Measurements from ENCODE around the gene NAGPA.
A peak's percentile ranks its signal among the peaks of the same experiment; 100 is the strongest.

The NAGPA gene

DNA sequence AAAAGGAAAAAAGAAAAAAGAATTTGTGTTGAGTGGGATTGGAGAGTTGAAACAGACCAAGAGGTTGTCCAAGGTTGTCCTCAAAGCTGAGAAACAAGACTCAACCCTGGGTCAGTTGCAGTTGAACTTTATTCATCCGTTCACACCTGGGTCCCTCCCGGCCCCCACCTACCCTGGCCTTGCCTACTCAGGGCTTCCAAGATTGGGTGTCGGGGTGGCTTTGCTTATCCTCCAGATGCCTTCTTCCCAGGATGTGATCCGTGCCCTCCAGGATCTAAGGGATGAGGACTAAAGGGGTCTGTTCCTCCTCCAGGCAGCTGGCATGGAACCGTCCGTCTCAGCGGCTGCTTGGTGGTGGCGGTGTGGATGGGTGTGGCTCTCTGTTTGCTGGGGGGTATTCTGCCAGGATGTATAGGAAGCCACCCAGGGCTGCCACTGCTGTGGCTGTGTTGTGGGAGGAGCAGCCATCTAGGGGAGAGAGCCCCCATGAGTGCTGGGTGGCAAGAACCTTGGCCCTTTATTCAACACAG is 10.3 kb upstream of the NAGPA start:
- Mint-ChIP-seq H3K4me1 (peaks cover 10% of the 10 kb centered on the region), H3K9me3 (peaks cover 6% of the 10 kb centered on the region), H3K36me3 (peaks cover 16% of the 10 kb centered on the region)

DNA sequence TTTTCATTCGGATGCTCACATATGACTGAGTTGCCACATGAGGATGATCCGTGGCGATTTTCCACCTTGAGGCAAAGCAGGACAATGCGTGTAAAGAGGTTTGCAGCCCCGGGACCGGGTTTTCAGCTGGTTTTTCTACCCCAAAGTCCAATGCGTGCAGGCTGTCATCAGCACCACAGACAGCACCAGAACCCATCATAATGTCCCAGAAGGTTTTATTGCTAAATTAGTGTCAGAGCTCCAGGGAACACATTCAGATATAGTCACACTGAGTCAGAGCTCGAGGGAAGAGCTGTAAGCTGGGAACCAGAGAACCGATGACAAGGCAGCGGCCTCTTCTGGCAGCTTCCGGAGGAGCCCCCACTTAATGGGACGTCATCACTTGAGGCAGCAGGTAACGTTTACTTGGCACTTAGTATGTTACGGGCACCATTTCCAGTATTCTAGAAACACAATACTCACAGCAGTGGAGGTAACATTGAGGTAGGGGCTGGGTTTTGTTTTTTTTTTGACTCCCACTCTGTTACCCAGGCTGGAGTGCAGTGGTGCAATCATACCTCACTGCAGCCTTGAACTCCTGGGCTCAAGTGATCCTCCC is 8.9 kb upstream of the NAGPA start:
- peaks cover 50% of the 10 kb centered on the region for H3K27me3 Mint-ChIP-seq
- H3K9me3 Mint-ChIP-seq: no peaks in the 10 kb centered on the region
- H3K27ac Mint-ChIP-seq: no peak overlapping the region
- peaks cover 10% of the 10 kb centered on the region for H3K36me3 Mint-ChIP-seq
- no peak overlapping the region for H3K4me3 Mint-ChIP-seq
- H3K4me1 Mint-ChIP-seq: peaks cover 10% of the 10 kb centered on the region
- no peak for ATAC-seq

More for the DNA sequence above, 10.3 kb upstream of the NAGPA start:
- Mint-ChIP-seq H3K27ac (no peak overlapping the region), H3K4me3 (no peak overlapping the region), H3K27me3 (peaks cover 63% of the 10 kb centered on the region)
- ATAC-seq: no peak

DNA sequence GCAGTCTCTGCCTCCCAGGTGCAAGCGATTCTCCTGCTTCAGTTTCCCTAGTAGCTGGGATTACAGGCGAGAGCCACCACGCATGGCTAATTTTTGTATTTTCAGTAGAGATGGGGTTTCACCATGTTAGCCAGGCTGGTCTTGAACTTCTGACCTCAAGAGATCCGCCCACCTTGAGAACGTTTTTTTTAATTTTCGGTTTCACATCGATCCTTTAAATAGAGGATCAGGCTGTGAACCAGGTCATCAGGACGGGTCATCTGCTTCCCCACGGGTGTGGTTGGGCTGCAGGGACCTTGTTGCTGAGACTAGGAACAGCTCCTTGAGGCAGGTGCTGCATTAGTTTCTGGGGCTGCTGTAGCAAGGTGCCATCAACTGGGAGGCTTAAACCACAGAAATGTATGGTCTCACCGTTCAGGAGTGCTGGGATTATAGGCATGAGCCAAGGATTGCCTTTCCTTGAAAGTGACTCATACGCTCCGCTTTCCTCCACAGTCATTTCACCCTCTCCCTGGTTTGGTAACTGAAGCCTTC is 7.9 kb upstream of the NAGPA start:
- ATAC-seq: peak; percentile 63
- Mint-ChIP-seq H3K27ac (no peak overlapping the region), H3K9me3 (no peaks in the 10 kb centered on the region), H3K4me1 (peaks cover 12% of the 10 kb centered on the region), H3K27me3 (peaks cover 39% of the 10 kb centered on the region), H3K4me3 (no peak overlapping the region), H3K36me3 (peaks cover 4% of the 10 kb centered on the region)

DNA sequence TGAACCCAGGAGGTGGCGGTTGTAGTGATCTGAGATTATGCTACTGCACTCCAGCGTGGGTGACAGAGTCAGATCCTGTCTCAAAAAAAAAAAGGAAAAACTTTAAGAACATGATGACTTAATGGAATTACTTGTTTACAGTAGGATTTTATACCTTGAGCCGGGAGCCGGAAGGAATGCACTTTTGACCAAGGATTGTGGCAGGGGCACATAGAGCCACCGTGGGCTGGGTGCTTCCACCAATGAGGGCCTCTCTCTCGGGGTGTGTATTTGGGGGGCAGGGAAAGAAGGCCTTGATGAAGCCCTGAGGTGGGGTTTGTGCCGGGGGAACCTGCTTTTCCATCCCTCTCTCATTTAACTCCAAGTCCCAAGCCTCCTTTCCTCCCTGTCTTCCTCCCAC is 6.7 kb upstream of the NAGPA start:
- H3K36me3 Mint-ChIP-seq: no peaks in the 10 kb centered on the region
- ATAC-seq: no peak
- H3K27me3 Mint-ChIP-seq: peaks cover 27% of the 10 kb centered on the region
- H3K9me3 Mint-ChIP-seq: no peaks in the 10 kb centered on the region
- H3K4me3 Mint-ChIP-seq: no peak overlapping the region
- peaks cover 15% of the 10 kb centered on the region for H3K4me1 Mint-ChIP-seq
- no peak overlapping the region for H3K27ac Mint-ChIP-seq

DNA sequence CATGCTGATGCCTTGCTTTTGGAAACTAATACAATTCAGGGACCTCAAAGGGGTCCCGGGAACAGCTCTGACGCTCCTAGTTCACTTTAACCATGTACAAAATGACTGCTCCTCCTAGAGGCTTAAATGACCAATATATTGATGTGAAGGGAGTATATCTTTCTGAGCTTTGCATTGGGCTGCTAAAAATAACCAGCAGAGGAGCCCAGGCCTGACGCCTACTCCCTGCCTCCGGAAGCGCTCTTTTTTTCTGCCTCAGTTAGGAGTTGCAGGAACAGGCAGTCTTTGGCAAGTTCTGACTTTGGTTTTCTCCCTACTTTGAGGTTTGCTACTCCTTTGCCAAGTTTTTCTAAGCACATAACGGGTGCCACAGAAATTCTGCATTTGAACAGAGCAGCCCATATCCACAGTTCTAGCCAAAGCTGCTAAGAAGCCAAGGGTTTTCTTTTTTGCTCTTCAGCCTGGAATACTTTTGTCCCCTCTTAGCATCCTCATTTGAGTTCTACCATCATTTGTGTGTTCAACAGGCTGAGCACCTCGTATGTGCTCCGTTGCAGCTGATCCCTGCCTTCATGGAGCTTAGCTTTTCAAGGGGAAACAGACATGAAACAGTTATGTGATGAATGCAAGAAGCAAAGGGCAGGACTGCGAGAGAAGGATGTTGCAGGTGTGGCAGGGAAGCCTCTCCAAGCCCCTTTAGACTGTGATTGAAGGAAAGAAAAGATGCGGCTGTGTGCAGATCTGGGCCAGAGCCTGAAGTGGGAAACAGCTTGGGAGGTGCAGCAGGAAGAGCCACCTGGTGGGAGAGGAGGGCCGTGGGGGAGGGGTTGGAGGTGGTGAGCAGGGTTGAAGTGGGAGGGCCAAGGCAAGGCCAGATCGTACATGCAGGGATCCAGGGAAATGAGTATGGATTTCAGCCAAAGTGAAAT is 2.8 kb upstream of the NAGPA start:
- Mint-ChIP-seq H3K4me3 (no peak overlapping the region), H3K27ac (no peak overlapping the region), H3K27me3 (peaks cover 12% of the 10 kb centered on the region), H3K9me3 (no peaks in the 10 kb centered on the region), H3K36me3 (peaks cover 3% of the 10 kb centered on the region), H3K4me1 (peaks cover 39% of the 10 kb centered on the region)
- no peak for ATAC-seq

DNA sequence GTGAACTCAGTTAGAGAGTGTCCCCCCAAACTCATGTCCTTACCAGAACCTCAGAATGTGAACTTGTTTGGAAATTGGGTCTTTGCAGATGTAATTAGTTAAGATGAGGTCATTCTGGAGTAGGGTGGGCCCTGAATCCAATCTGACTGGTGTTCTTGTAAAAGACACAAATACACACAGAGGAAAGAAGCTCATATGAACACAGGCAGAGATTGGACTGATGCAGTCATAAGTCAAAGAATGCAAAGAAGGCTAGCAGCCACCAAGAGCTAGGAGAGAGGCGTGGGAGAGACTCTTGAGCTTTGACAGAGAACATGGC is 2.1 kb upstream of the NAGPA start:
- ATAC-seq: no peak
- Mint-ChIP-seq H3K36me3 (peaks cover 7% of the 10 kb centered on the region), H3K4me3 (no peak overlapping the region), H3K4me1 (peaks cover 34% of the 10 kb centered on the region), H3K27ac (no peak overlapping the region), H3K9me3 (no peaks in the 10 kb centered on the region), H3K27me3 (peaks cover 5% of the 10 kb centered on the region)

DNA sequence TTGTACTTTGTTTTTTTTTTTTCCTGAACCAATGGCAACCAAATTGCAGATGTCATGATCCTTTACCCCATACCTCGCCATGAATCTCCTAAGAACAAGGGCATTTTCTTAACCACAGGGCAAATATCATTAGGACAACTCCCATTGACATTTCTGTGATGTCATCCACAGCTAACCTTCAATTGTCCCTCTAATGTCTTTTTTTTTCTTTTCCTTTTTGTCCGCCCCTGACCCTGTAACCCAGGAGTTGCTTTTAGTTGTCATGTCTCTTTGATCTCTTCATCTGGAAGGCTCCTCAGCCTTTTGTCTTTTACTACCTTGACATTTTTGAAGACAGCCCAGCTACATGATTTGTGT is 410 bp upstream of the NAGPA start:
- H3K27me3 Mint-ChIP-seq: no peaks in the 10 kb centered on the region
- no peaks in the 10 kb centered on the region for H3K9me3 Mint-ChIP-seq
- peak overlapping the region; percentile 82 for H3K27ac Mint-ChIP-seq
- peak overlapping the region; percentile 75 for H3K4me3 Mint-ChIP-seq
- ATAC-seq: no peak
- H3K4me1 Mint-ChIP-seq: peaks cover 34% of the 10 kb centered on the region
- peaks cover 10% of the 10 kb centered on the region for H3K36me3 Mint-ChIP-seq

DNA sequence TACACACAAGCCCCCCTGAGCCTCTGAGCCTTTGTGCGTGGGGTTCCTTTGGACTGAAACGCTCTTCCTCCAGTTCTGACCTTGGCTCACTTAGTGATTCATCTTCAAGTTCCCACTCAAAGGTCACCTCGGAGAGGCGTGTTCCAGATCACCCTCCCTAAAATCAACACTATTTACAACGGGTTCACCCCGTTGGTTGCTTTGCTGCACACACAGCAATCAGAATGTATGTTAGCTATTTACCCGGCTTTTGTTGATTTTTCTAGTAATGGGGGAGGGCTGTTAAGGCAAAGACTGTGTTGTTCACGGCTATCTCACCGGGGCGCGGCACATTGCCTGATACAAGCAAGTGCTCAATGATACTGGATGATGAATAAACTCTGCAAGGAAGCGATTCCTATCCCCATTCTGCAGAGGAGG is 977 bp downstream of the NAGPA start:
- H3K9me3 Mint-ChIP-seq: no peaks in the 10 kb centered on the region
- no peak for ATAC-seq

DNA sequence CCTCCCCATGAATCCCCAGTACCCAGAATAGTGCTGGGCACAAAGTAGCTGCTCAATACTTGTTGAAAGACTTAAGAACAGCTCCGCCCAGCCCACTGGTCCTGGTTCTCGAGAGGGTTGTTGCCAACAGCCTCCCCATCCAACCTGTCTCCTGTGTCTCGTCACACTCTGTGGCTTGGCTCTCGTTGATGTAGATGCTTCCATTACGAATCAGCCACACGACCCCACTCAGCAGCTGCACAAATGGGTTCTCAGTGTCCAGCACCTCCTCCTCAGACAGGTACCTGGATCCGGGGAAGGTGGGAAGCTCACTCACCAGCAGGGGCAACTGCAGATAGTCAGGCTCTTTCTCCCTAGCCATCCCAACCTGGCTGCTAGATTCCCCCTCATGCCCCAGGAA is 2.1 kb downstream of the NAGPA start:
- Mint-ChIP-seq H3K36me3 (peaks cover 35% of the 10 kb centered on the region), H3K4me1 (peaks cover 30% of the 10 kb centered on the region), H3K4me3 (no peak overlapping the region), H3K27ac (no peak overlapping the region), H3K9me3 (no peaks in the 10 kb centered on the region), H3K27me3 (no peaks in the 10 kb centered on the region)
- ATAC-seq: no peak

More for the DNA sequence above, 977 bp downstream of the NAGPA start:
- peaks cover 34% of the 10 kb centered on the region for H3K4me1 Mint-ChIP-seq
- peaks cover 23% of the 10 kb centered on the region for H3K36me3 Mint-ChIP-seq
- no peaks in the 10 kb centered on the region for H3K27me3 Mint-ChIP-seq
- peak overlapping the region; percentile 82 for H3K27ac Mint-ChIP-seq
- peak overlapping the region; percentile 75 for H3K4me3 Mint-ChIP-seq

DNA sequence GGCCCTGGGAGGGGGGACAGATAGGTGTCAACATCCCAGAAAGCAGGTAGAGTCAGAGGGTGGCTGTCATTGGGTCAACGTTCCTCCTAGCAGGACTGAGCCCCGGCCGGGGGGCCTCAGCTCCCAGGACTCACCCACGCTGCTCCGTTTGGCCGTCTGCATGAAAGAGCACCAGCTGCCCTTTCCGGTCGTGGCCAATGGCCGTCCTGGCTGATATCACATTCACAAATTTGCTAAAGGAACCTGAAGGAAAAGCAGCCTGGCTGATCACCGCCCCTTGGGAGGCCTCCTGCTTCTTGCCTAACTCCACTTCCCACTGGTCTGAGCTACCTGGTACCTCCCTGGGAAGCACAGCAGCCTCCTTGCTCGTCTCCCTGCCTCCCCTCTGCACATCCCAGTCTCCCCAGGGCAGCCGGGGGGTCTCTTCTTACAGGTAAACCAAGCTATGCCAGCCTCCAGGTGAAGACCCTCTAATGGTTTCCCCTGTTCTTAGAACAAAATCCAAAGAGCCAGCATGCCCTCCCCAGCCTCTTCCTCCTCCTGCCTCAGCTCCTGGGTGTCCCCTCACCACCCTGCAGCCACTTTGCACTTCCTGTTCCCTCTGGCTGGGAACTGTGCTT is 3.4 kb downstream of the NAGPA start:
- H3K4me1 Mint-ChIP-seq: peaks cover 28% of the 10 kb centered on the region

DNA sequence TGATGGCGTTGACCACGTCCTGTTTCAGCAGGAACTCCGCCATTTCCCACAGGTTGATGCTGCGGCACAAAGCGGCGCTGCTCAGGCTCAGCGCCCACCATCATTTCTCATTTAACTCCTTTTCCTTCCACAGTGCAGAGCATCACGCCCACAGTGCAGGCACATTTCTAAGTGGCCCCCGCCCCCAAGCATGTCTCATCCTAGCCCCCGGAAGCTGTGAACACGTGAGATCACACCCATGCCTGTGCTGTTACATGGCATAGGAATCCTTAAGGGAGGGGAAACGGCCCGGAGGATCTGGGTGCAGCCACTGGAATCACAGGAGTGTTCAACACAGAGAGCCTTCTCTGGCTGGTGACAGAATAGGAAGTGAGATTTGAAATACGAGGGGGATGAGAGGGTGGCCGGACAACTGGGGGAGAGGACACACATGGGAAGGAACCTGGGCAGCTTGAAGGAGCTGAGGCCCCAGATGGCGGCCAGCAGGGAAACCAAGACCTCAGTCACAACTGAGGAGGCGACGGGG is 4.7 kb downstream of the NAGPA start:
- H3K27me3 Mint-ChIP-seq: no peaks in the 10 kb centered on the region
- H3K27ac Mint-ChIP-seq: no peak overlapping the region
- peaks cover 36% of the 10 kb centered on the region for H3K36me3 Mint-ChIP-seq
- no peaks in the 10 kb centered on the region for H3K9me3 Mint-ChIP-seq
- peaks cover 20% of the 10 kb centered on the region for H3K4me1 Mint-ChIP-seq
- ATAC-seq: no peak
- no peak overlapping the region for H3K4me3 Mint-ChIP-seq

More for the DNA sequence above, 3.4 kb downstream of the NAGPA start:
- H3K4me3 Mint-ChIP-seq: no peak overlapping the region
- no peaks in the 10 kb centered on the region for H3K27me3 Mint-ChIP-seq
- ATAC-seq: no peak
- peaks cover 36% of the 10 kb centered on the region for H3K36me3 Mint-ChIP-seq
- H3K27ac Mint-ChIP-seq: no peak overlapping the region
- no peaks in the 10 kb centered on the region for H3K9me3 Mint-ChIP-seq

DNA sequence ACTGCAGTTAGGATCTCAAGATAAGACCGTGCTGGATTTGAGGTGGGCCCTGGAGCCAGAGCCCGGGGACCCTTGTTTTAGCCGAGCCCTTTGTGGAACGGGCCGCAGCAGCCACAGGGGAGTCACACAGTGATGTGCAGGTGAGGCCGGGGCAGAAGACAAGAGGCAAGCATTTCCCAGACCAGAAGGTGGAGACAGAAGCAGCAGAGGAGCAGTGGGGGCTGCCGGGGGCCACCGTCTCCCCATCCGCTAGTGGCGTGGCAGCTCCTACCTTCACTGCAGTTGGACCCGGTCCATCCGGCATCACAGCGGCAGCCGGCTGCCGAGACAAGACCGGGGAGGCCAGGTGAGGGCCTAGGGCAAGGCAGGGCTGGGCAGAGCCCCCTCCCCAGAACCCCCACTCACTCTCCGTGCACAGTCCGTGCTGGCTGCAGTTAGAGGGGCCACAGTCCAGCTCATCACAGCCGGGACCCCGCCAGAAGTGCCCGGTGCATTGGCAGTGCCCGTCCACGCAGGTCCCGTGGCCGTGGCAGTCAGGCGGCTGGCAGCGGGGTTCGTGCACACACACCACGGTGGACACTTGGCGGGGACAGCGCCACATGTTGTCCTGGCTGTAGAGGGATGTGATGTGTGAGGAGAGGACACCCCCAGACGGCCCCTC is 6.0 kb downstream of the NAGPA start:
- Mint-ChIP-seq H3K36me3 (peaks cover 36% of the 10 kb centered on the region), H3K9me3 (no peaks in the 10 kb centered on the region), H3K4me1 (peaks cover 13% of the 10 kb centered on the region), H3K4me3 (no peak overlapping the region), H3K27ac (no peak overlapping the region), H3K27me3 (no peaks in the 10 kb centered on the region)
- no peak for ATAC-seq

DNA sequence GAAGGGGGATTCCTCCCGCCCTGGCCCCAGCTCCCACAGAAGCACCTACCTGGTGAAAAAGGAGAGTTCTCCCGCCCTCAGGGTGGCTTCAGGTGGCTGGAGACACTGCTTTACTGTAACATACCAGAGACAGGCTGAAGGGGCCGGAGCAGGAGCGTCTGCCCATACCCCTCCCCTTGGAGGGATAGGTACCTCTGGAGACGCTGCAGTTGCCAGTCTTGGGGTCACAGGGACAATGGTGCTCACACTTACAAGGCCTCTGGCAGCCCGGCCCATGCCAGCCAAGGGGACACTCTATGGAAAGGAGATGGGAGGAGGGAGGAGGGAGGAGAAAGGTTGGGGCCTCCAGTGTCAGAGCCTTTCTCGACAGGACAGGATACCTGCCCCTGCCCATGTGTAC is 6.6 kb downstream of the NAGPA start:
- peaks cover 8% of the 10 kb centered on the region for H3K4me1 Mint-ChIP-seq
- no peak overlapping the region for H3K4me3 Mint-ChIP-seq
- H3K36me3 Mint-ChIP-seq: peaks cover 36% of the 10 kb centered on the region
- H3K27ac Mint-ChIP-seq: no peak overlapping the region
- peak; percentile 14 for ATAC-seq
- H3K9me3 Mint-ChIP-seq: no peaks in the 10 kb centered on the region
- H3K27me3 Mint-ChIP-seq: no peaks in the 10 kb centered on the region

DNA sequence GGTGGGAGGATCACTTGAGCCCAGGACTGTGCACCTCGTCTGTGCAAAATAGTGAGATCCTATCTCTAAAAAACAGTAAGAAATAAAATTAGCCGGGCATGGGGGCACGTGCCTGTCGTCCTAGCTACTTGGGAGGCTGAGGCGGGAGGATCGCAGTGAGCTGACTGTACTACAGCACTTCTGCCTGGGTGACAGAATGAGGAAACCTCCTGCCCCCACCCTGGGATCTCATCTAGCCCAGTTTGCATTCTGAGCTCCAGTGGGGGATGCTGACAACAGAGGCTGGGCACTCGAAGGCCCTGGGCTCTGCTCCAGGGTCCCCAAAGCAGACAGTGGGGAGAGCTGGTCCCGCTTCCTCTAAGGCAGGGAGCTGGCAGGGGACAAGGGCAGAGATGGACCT is 7.1 kb downstream of the NAGPA start:
- Mint-ChIP-seq H3K4me1 (peaks cover 4% of the 10 kb centered on the region), H3K9me3 (no peaks in the 10 kb centered on the region), H3K4me3 (no peak overlapping the region)

DNA sequence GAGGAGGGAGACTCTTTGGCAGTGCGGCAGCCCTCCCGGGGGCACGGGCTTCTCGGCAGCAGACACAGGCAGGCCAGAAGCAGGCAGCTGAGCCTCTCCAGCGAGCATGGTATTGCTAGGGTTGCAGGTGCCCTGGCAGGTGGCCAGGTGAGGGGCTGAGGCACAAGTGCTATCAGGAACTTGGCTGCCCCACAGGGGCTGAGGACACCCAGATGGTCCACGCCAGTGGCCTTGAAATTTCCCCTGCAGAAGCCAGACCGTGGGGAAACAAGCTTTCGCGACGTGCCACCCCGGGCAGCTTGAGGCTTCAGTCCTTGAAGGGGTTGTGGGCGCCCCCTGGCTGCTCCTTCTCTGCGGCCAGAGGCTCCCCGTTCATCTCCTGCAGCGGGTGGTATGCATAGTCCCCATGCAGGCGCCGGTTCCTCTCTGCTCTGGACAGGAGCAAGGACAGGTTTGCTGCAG is 8.5 kb downstream of the NAGPA start:
- Mint-ChIP-seq H3K36me3 (peaks cover 29% of the 10 kb centered on the region), H3K9me3 (no peaks in the 10 kb centered on the region), H3K27ac (no peak overlapping the region), H3K27me3 (no peaks in the 10 kb centered on the region), H3K4me3 (no peak overlapping the region), H3K4me1 (no peaks in the 10 kb centered on the region)
- no peak for ATAC-seq

More for the DNA sequence above, 7.1 kb downstream of the NAGPA start:
- ATAC-seq: peak; percentile 6
- no peaks in the 10 kb centered on the region for H3K27me3 Mint-ChIP-seq
- H3K36me3 Mint-ChIP-seq: peaks cover 35% of the 10 kb centered on the region
- H3K27ac Mint-ChIP-seq: no peak overlapping the region

All from stimulated activated memory B cell treated with anti-CD40 and anti-IgM and Interleukin-4, amounts not matched to agents 10 μg/mL and 1 μg/mL and 100 μg/mL, for 72 hours (primary cell).